ENCODE data around the gene VWA8.
A peak's percentile ranks its signal among the peaks of the same experiment; 100 is the strongest.

VWA8 gene

GRCh38 chr13:41827507-41828213 is 133.2 kb downstream of the VWA8 start (continued):
- no peak for TF ChIP-seq ZBTB6 (tag by site-specific recombination; IDR thresholded peaks at IDR 0.05)
- TF ChIP-seq MYNN (tag by site-specific recombination; IDR thresholded peaks at IDR 0.05; ENCODE audit: borderline replicate concordance) = no peak
- peak; percentile 14 for TF ChIP-seq ZBTB26 (tag by site-specific recombination; optimal IDR thresholded peaks at IDR 0.05)
- TF ChIP-seq ZNF639 (tag by site-specific recombination; IDR thresholded peaks at IDR 0.05) = no peak
- no peak for TF ChIP-seq OVOL3 (tag by site-specific recombination; IDR thresholded peaks at IDR 0.05)
- no peak for TF ChIP-seq ZIC2 (tag by site-specific recombination; IDR thresholded peaks at IDR 0.05)
- 0 out of 2 replicates have a peak, but pooled peaks have one; percentile 30 for TF ChIP-seq WT1 (tag by site-specific recombination; IDR thresholded peaks at IDR 0.05)
- TF ChIP-seq BCL11B (tag by site-specific recombination; IDR thresholded peaks at IDR 0.05; ENCODE audit: low read depth) = no peak
- TF ChIP-seq PRDM6 (tag by site-specific recombination; IDR thresholded peaks at IDR 0.05) = peak; percentile 10; the same call in 1 of the 2 replicates

GRCh38 chr13:41825691-41826090 is 135.2 kb downstream of the VWA8 start:
- H3K36me3 ChIP-seq (ENCODE audit: control insufficient read depth in 2 of 2, insufficient read depth in 1 of 2, low read length in 2 of 2) = no peaks in the 10 kb centered on the region; a peak in 1 of 3 replicates
- no peaks in the 10 kb centered on the region for H3K4me1 ChIP-seq (ENCODE audit: control insufficient read depth, insufficient read depth, low read length)
- TF ChIP-seq PATZ1 (tag by site-specific recombination; IDR thresholded peaks at IDR 0.05) (no peak), ZBTB11 (tag by site-specific recombination; conservative IDR thresholded peaks at IDR 0.05; ENCODE audit: low read depth) (no peak), ZNF518A (tag by site-specific recombination; conservative IDR thresholded peaks at IDR 0.05; ENCODE audit: low read depth) (no peak), ZSCAN4 (tag by site-specific recombination; IDR thresholded peaks at IDR 0.05) (no peak)
- H3K9me3 ChIP-seq (ENCODE audit: control insufficient read depth, insufficient read depth, low read depth, low read length) = no peaks in the 10 kb centered on the region
- ChIA-PET CTCF (interaction anchor here (1.0 kb wide), 1 partner anchor 172 kb away, joined by 3 read pairs; no protein-coding TSS in a partner anchor), POLR2A (no interaction called here)
- no peak overlapping the region for H3K27ac ChIP-seq (ENCODE audit: extremely low read depth, low read depth, low read length)
- H3K4me3 ChIP-seq (ENCODE audit: low read depth, low read length) = no peak overlapping the region
